ENCODE measurements around the gene PORCN.

Gene PORCN

DNA sequence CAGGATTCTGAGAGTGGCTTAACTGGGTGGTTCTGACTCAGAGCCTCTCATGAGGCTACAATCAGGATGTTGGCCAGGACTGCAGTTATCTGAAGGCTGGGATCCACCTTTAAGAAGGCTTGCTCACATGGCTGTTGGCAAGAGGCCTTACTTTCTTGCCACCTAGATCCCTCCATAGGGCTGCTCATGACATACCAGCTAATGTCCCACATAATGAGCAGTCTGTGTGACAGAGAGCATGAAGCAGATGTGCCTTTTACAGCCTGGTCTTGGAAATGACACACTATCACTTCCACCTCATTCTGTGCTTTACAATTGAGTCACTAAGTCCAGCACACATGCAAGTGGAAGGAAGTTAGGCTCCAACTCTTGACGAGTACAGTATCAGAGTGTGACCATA, 61.2 kb downstream of the PORCN start:
- no peak for DNase-seq (ENCODE audit: extremely low read depth, low read depth)
- TF ChIP-seq CTCF (IDR thresholded peaks at IDR 0.05; ENCODE audit: low read depth, low read length), result no peak

Measured in AG09319 (cell line).